CD8-positive, alpha-beta memory T cell (primary cell): Measurements from ENCODE around the gene NDUFS3. TPM values are rescaled to one million over a fixed set of nuclear protein-coding genes. Genes with fewer than 3 reads are reported as not detected.

ENCODE experiments used
- CTCF ChIA-PET: fragments of 350-600 bp; sonication (Branson Sonifier 250); formaldehyde crosslinking; loops from one replicate; lab custom pipeline; 2021; ENCODE audit warnings: antibody characterized with exemption; lab: Charles Lee
- POLR2A ChIA-PET: fragments of 350-600 bp; sonication (Branson Sonifier 250); formaldehyde crosslinking; loops from one replicate; lab custom pipeline; 2021; ENCODE audit warnings: antibody characterized with exemption; lab: Charles Lee
- DNase-seq, 5 donors: peaks; one replicate each; pipeline versions ENCODE4 v3.0.0 to v3.0.0-alpha.2; 2020 to 2022; ENCODE audit warnings: mixed read lengths in 1 of 5
- H3K27ac ChIP-seq: one replicate; pipeline ENCODE4 v1.7.0; 2013; ENCODE audit warnings: low read depth, mild to moderate bottlenecking, low read length, moderate library complexity
- H3K27me3 ChIP-seq: 2 replicates; pipeline ENCODE4 v1.7.0; 2013; ENCODE audit warnings: low read length, mild to moderate bottlenecking; ENCODE audit not compliant: insufficient read depth, poor library complexity, severe bottlenecking
- H3K36me3 ChIP-seq: 2 replicates; pipeline ENCODE4 v1.7.0; 2013; ENCODE audit warnings: mild to moderate bottlenecking, low read length, moderate library complexity; ENCODE audit not compliant: insufficient read depth
- H3K4me1 ChIP-seq: 2 replicates; pipeline ENCODE4 v1.7.0; 2013; ENCODE audit warnings: mild to moderate bottlenecking, low read length, moderate library complexity; ENCODE audit not compliant: insufficient read depth
- H3K4me3 ChIP-seq: 2 replicates; pipeline ENCODE4 v1.7.0; 2013; ENCODE audit warnings: mild to moderate bottlenecking, low read length
- H3K9me3 ChIP-seq: 2 replicates; pipeline ENCODE4 v1.7.0; 2013; ENCODE audit warnings: mild to moderate bottlenecking, low read length
- H3K27ac Mint-ChIP-seq, 8 donors: one replicate each; pipeline ENCODE4 v1.8.0; 2020 to 2021; ENCODE audit warnings: mixed read lengths in 8 of 8, mild to moderate bottlenecking in 6 of 8, inconsistent platforms in 3 of 8, moderate library complexity in 3 of 8
- H3K27me3 Mint-ChIP-seq, 2 donors: one replicate each; pipeline ENCODE4 v1.8.0; 2020 to 2021; ENCODE audit warnings: mixed read lengths in 2 of 2, mild to moderate bottlenecking in 1 of 2, moderate library complexity in 1 of 2
- H3K36me3 Mint-ChIP-seq, 3 donors: one replicate each; pipeline ENCODE4 v1.8.0; 2020 to 2021; ENCODE audit warnings: mixed read lengths in 3 of 3, inconsistent platforms in 1 of 3, mild to moderate bottlenecking in 1 of 3
- H3K4me1 Mint-ChIP-seq, 3 donors: one replicate each; pipeline ENCODE4 v1.8.0; 2020 to 2021; ENCODE audit warnings: mixed read lengths in 3 of 3, inconsistent platforms in 1 of 3, mild to moderate bottlenecking in 1 of 3
- H3K4me3 Mint-ChIP-seq, 7 donors: one replicate each; pipeline ENCODE4 v1.8.0; 2020 to 2021; ENCODE audit warnings: mixed read lengths in 7 of 7, mild to moderate bottlenecking in 6 of 7, moderate library complexity in 4 of 7, inconsistent platforms in 2 of 7
- H3K9me3 Mint-ChIP-seq, 5 donors: one replicate each; pipeline ENCODE4 v1.8.0; 2020 to 2022; ENCODE audit warnings: mixed read lengths in 5 of 5, mild to moderate bottlenecking in 3 of 5, moderate library complexity in 2 of 5, inconsistent platforms in 1 of 5
- polyA plus RNA-seq: library from polyadenylated mRNA; unstranded; fragments of 300-500 nt; fragmentation: Illumina TruSeq; gene quantifications from one replicate; pipeline ENCODE4 v1.2.3, GENCODE V29; 2021
- total RNA-seq, 2 experiments: library from RNA; stranded (reverse); gene quantifications; one replicate each; pipeline ENCODE4 v1.2.3, GENCODE V29; 2021

Gene NDUFS3
- total and polyA plus RNA-seq, 3 experiments from 2014 or later = 98.9 to 157 (median 147) TPM

GRCh38 chr11:47606731-47607130, 27.9 kb downstream of the NDUFS3 start:
- no peaks in the 10 kb centered on the region for H3K4me1 Mint-ChIP-seq
- POLR2A ChIA-PET = no interaction called here
- Histone ChIP-seq H3K4me3 (no peak overlapping the region), H3K27ac (no peak overlapping the region), H3K9me3 (no peaks in the 10 kb centered on the region), H3K36me3 (no peaks in the 10 kb centered on the region), H3K4me1 (no peaks in the 10 kb centered on the region), H3K27me3 (no peaks in the 10 kb centered on the region)
- H3K36me3 Mint-ChIP-seq = peaks cover 5 to 11% (median 8%) of the 10 kb centered on the region in 3 donors
- no peak overlapping the region for H3K4me3 Mint-ChIP-seq
- no peak for DNase-seq
- CTCF ChIA-PET = interaction anchor here (1.5 kb wide), 1 partner anchor 14 kb away, joined by 4 read pairs; no protein-coding TSS in a partner anchor
- H3K27ac Mint-ChIP-seq = no peak overlapping the region
- no peaks in the 10 kb centered on the region for H3K27me3 Mint-ChIP-seq
- H3K9me3 Mint-ChIP-seq = no peaks in the 10 kb centered on the region

- POLR2A ChIA-PET = no interaction called here
- H3K27me3 ChIP-seq = no peaks in the 10 kb centered on the region
- no peak overlapping the region for H3K27ac ChIP-seq
- Mint-ChIP-seq H3K4me1 (no peaks in the 10 kb centered on the region), H3K9me3 (no peaks in the 10 kb centered on the region), H3K27ac (no peak overlapping the region), H3K4me3 (peak overlapping the region in 1 of 7 donors; percentile 44), H3K27me3 (no peaks in the 10 kb centered on the region), H3K36me3 (peaks cover 5 to 11% (median 8%) of the 10 kb centered on the region in 3 donors)
- no peaks in the 10 kb centered on the region for H3K36me3 ChIP-seq
- H3K4me3 ChIP-seq = no peak overlapping the region
- H3K4me1 ChIP-seq = no peaks in the 10 kb centered on the region
- DNase-seq = no peak
- no peaks in the 10 kb centered on the region for H3K9me3 ChIP-seq
- CTCF ChIA-PET = interaction anchor here (0.5 to 1.5 kb wide), 3 partner anchors 13 to 72 kb away, joined by 3 to 4 read pairs (median 3); no protein-coding TSS in a partner anchor
Measured at GRCh38 chr11:47607380-47607779, 28.5 kb downstream of the NDUFS3 start.

GRCh38 chr11:47609675-47610074, 30.8 kb downstream of the NDUFS3 start:
- Histone ChIP-seq H3K4me1 (no peaks in the 10 kb centered on the region), H3K27me3 (no peaks in the 10 kb centered on the region), H3K4me3 (no peak overlapping the region), H3K36me3 (no peaks in the 10 kb centered on the region), H3K27ac (no peak overlapping the region), H3K9me3 (no peaks in the 10 kb centered on the region)
- Mint-ChIP-seq H3K27ac (peak overlapping the region in 1 of 8 donors; percentile 70), H3K4me3 (no peak overlapping the region), H3K27me3 (no peaks in the 10 kb centered on the region), H3K9me3 (no peaks in the 10 kb centered on the region), H3K4me1 (no peaks in the 10 kb centered on the region), H3K36me3 (peaks cover 5 to 11% (median 10%) of the 10 kb centered on the region in 3 donors)
- ChIA-PET POLR2A (no interaction called here), CTCF (no interaction called here)
- no peak for DNase-seq

GRCh38 chr11:47611348-47611794, 32.5 kb downstream of the NDUFS3 start:
- no peaks in the 10 kb centered on the region for H3K9me3 ChIP-seq
- ChIA-PET CTCF (no interaction called here), POLR2A (no interaction called here)
- H3K36me3 ChIP-seq = no peaks in the 10 kb centered on the region
- Mint-ChIP-seq H3K36me3 (peaks cover 5 to 11% (median 9%) of the 10 kb centered on the region in 3 donors), H3K4me3 (no peak overlapping the region), H3K27ac (no peak overlapping the region), H3K4me1 (peaks cover 0 to 3% (median 0%) of the 10 kb centered on the region in 3 donors), H3K27me3 (no peaks in the 10 kb centered on the region), H3K9me3 (no peaks in the 10 kb centered on the region)
- DNase-seq = no peak
- no peak overlapping the region for H3K27ac ChIP-seq
- H3K4me1 ChIP-seq = no peaks in the 10 kb centered on the region
- H3K27me3 ChIP-seq = no peaks in the 10 kb centered on the region
- H3K4me3 ChIP-seq = no peak overlapping the region

- no peaks in the 10 kb centered on the region for H3K27me3 ChIP-seq
- Mint-ChIP-seq H3K9me3 (no peaks in the 10 kb centered on the region), H3K27ac (peak overlapping the region in 2 of 8 donors; percentile 36 to 45), H3K36me3 (peaks cover 0 to 31% (median 10%) of the 10 kb centered on the region in 3 donors), H3K4me1 (peaks cover 0 to 3% (median 0%) of the 10 kb centered on the region in 3 donors), H3K4me3 (no peak overlapping the region), H3K27me3 (no peaks in the 10 kb centered on the region)
- ChIA-PET POLR2A (no interaction called here), CTCF (no interaction called here)
- peaks cover 8% of the 10 kb centered on the region for H3K36me3 ChIP-seq
- H3K4me3 ChIP-seq = no peak overlapping the region
- DNase-seq = no peak
- no peak overlapping the region for H3K27ac ChIP-seq
- no peaks in the 10 kb centered on the region for H3K4me1 ChIP-seq
- H3K9me3 ChIP-seq = no peaks in the 10 kb centered on the region
Measured at GRCh38 chr11:47615249-47615648, 36.4 kb downstream of the NDUFS3 start.

- no peaks in the 10 kb centered on the region for H3K9me3 ChIP-seq
- peaks cover 17% of the 10 kb centered on the region for H3K36me3 ChIP-seq
- H3K9me3 Mint-ChIP-seq = no peaks in the 10 kb centered on the region
- H3K4me1 Mint-ChIP-seq = peaks cover 0 to 3% (median 0%) of the 10 kb centered on the region in 3 donors
- H3K4me3 ChIP-seq = no peak overlapping the region
- DNase-seq = no peak
- H3K27ac ChIP-seq = no peak overlapping the region
- H3K27ac Mint-ChIP-seq = peak overlapping the region in 3 of 8 donors; percentile 6 to 48 (median 27)
- H3K4me1 ChIP-seq = no peaks in the 10 kb centered on the region
- no peaks in the 10 kb centered on the region for H3K27me3 Mint-ChIP-seq
- POLR2A ChIA-PET = no interaction called here
- H3K27me3 ChIP-seq = no peaks in the 10 kb centered on the region
- H3K4me3 Mint-ChIP-seq = no peak overlapping the region
- CTCF ChIA-PET = interaction anchor here (1.2 kb wide), 1 partner anchor 11 kb away, joined by 3 read pairs; no protein-coding TSS in a partner anchor
- H3K36me3 Mint-ChIP-seq = peaks cover 0 to 41% (median 8%) of the 10 kb centered on the region in 3 donors
Measured at GRCh38 chr11:47616726-47617416, 38.0 kb downstream of the NDUFS3 start.

GRCh38 chr11:47617417-47617809, 38.5 kb downstream of the NDUFS3 start:
- no peaks in the 10 kb centered on the region for H3K9me3 ChIP-seq
- H3K4me1 Mint-ChIP-seq = peaks cover 0 to 3% (median 0%) of the 10 kb centered on the region in 3 donors
- H3K36me3 ChIP-seq = peaks cover 22% of the 10 kb centered on the region
- H3K4me1 ChIP-seq = no peaks in the 10 kb centered on the region
- H3K4me3 Mint-ChIP-seq = no peak overlapping the region
- no peaks in the 10 kb centered on the region for H3K27me3 Mint-ChIP-seq
- POLR2A ChIA-PET = no interaction called here
- no peak for DNase-seq
- CTCF ChIA-PET = interaction anchor here (1.2 kb wide), 1 partner anchor 12 kb away, joined by 3 read pairs; no protein-coding TSS in a partner anchor
- H3K27ac ChIP-seq = no peak overlapping the region
- H3K9me3 Mint-ChIP-seq = no peaks in the 10 kb centered on the region
- peak overlapping the region in 3 of 8 donors; percentile 6 to 48 (median 32) for H3K27ac Mint-ChIP-seq
- H3K27me3 ChIP-seq = no peaks in the 10 kb centered on the region
- H3K36me3 Mint-ChIP-seq = peaks cover 0 to 46% (median 8%) of the 10 kb centered on the region in 3 donors
- H3K4me3 ChIP-seq = no peak overlapping the region

GRCh38 chr11:47620836-47621378, 42.0 kb downstream of the NDUFS3 start:
- Mint-ChIP-seq H3K27ac (no peak overlapping the region), H3K27me3 (no peaks in the 10 kb centered on the region), H3K9me3 (no peaks in the 10 kb centered on the region), H3K36me3 (peaks cover 4 to 68% (median 10%) of the 10 kb centered on the region in 3 donors), H3K4me3 (no peak overlapping the region), H3K4me1 (no peaks in the 10 kb centered on the region)
- DNase-seq = no peak
- H3K27ac ChIP-seq = no peak overlapping the region
- H3K9me3 ChIP-seq = no peaks in the 10 kb centered on the region
- ChIA-PET POLR2A (no interaction called here), CTCF (interaction anchor here (1.2 to 1.3 kb wide), 2 partner anchors 12 to 14 kb away, joined by 3 to 4 read pairs; no protein-coding TSS in a partner anchor)
- no peak overlapping the region for H3K4me3 ChIP-seq
- peaks cover 27% of the 10 kb centered on the region for H3K36me3 ChIP-seq
- no peaks in the 10 kb centered on the region for H3K27me3 ChIP-seq
- no peaks in the 10 kb centered on the region for H3K4me1 ChIP-seq
